ENCODE results near the gene MYH9.
A peak's percentile ranks its signal among the peaks of the same experiment; 100 is the strongest.

MYH9 gene

DNA sequence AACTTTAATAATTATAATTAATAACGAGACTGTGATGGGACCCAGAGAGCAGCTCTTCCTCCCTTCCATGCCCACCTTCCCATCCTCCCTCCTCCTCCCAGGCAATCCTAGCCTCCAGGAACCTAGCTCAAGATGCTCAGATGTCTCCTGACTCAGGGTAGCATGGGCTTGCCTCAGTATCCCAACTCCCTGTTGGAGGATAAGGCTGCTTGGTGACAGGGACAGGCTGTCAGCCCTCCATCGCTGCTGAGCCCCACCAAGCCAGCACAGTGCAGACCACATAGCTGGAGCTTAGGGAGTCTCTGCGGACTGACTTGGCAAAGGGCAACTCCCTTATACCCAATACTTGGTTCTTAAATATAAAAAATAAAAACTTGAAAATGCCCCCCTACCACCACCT lies 11.5 kb downstream of the MYH9 start (continued):
- TF ChIP-seq, protein P1, sequence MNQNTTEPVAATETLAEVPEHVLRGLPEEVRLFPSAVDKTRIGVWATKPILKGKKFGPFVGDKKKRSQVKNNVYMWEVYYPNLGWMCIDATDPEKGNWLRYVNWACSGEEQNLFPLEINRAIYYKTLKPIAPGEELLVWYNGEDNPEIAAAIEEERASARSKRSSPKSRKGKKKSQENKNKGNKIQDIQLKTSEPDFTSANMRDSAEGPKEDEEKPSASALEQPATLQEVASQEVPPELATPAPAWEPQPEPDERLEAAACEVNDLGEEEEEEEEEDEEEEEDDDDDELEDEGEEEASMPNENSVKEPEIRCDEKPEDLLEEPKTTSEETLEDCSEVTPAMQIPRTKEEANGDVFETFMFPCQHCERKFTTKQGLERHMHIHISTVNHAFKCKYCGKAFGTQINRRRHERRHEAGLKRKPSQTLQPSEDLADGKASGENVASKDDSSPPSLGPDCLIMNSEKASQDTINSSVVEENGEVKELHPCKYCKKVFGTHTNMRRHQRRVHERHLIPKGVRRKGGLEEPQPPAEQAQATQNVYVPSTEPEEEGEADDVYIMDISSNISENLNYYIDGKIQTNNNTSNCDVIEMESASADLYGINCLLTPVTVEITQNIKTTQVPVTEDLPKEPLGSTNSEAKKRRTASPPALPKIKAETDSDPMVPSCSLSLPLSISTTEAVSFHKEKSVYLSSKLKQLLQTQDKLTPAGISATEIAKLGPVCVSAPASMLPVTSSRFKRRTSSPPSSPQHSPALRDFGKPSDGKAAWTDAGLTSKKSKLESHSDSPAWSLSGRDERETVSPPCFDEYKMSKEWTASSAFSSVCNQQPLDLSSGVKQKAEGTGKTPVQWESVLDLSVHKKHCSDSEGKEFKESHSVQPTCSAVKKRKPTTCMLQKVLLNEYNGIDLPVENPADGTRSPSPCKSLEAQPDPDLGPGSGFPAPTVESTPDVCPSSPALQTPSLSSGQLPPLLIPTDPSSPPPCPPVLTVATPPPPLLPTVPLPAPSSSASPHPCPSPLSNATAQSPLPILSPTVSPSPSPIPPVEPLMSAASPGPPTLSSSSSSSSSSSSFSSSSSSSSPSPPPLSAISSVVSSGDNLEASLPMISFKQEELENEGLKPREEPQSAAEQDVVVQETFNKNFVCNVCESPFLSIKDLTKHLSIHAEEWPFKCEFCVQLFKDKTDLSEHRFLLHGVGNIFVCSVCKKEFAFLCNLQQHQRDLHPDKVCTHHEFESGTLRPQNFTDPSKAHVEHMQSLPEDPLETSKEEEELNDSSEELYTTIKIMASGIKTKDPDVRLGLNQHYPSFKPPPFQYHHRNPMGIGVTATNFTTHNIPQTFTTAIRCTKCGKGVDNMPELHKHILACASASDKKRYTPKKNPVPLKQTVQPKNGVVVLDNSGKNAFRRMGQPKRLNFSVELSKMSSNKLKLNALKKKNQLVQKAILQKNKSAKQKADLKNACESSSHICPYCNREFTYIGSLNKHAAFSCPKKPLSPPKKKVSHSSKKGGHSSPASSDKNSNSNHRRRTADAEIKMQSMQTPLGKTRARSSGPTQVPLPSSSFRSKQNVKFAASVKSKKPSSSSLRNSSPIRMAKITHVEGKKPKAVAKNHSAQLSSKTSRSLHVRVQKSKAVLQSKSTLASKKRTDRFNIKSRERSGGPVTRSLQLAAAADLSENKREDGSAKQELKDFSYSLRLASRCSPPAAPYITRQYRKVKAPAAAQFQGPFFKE (tag by site-specific recombination; IDR thresholded peaks at IDR 0.05; ENCODE audit: borderline replicate concordance): no peak
- TF ChIP-seq ZEB2 (tag by site-specific recombination; IDR thresholded peaks at IDR 0.05) (no peak), ZNF621 (tag by site-specific recombination; IDR thresholded peaks at IDR 0.05) (no peak), ZNF747 (tag by site-specific recombination; IDR thresholded peaks at IDR 0.05) (no peak), ZNF560 (tag by site-specific recombination; IDR thresholded peaks at IDR 0.05; ENCODE audit: borderline replicate concordance) (no peak), ZSCAN23 (tag by site-specific recombination; IDR thresholded peaks at IDR 0.05) (no peak), ZFP37 (tag by site-specific recombination; IDR thresholded peaks at IDR 0.05) (no peak), ZNF138 (tag by site-specific recombination; IDR thresholded peaks at IDR 0.05; ENCODE audit: borderline replicate concordance) (no peak), ZNF571 (tag by site-specific recombination; IDR thresholded peaks at IDR 0.05) (no peak)
- TF ChIP-seq, protein P2, sequence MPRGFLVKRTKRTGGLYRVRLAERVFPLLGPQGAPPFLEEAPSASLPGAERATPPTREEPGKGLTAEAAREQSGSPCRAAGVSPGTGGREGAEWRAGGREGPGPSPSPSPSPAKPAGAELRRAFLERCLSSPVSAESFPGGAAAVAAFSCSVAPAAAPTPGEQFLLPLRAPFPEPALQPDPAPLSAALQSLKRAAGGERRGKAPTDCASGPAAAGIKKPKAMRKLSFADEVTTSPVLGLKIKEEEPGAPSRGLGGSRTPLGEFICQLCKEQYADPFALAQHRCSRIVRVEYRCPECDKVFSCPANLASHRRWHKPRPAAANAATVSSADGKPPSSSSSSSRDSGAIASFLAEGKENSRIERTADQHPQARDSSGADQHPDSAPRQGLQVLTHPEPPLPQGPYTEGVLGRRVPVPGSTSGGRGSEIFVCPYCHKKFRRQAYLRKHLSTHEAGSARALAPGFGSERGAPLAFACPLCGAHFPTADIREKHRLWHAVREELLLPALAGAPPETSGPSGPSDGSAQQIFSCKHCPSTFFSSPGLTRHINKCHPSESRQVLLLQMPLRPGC (tag by site-specific recombination; IDR thresholded peaks at IDR 0.05): no peak
- TF ChIP-seq, protein P3, sequence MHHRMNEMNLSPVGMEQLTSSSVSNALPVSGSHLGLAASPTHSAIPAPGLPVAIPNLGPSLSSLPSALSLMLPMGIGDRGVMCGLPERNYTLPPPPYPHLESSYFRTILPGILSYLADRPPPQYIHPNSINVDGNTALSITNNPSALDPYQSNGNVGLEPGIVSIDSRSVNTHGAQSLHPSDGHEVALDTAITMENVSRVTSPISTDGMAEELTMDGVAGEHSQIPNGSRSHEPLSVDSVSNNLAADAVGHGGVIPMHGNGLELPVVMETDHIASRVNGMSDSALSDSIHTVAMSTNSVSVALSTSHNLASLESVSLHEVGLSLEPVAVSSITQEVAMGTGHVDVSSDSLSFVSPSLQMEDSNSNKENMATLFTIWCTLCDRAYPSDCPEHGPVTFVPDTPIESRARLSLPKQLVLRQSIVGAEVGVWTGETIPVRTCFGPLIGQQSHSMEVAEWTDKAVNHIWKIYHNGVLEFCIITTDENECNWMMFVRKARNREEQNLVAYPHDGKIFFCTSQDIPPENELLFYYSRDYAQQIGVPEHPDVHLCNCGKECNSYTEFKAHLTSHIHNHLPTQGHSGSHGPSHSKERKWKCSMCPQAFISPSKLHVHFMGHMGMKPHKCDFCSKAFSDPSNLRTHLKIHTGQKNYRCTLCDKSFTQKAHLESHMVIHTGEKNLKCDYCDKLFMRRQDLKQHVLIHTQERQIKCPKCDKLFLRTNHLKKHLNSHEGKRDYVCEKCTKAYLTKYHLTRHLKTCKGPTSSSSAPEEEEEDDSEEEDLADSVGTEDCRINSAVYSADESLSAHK (tag by site-specific recombination; IDR thresholded peaks at IDR 0.05): no peak

DNA sequence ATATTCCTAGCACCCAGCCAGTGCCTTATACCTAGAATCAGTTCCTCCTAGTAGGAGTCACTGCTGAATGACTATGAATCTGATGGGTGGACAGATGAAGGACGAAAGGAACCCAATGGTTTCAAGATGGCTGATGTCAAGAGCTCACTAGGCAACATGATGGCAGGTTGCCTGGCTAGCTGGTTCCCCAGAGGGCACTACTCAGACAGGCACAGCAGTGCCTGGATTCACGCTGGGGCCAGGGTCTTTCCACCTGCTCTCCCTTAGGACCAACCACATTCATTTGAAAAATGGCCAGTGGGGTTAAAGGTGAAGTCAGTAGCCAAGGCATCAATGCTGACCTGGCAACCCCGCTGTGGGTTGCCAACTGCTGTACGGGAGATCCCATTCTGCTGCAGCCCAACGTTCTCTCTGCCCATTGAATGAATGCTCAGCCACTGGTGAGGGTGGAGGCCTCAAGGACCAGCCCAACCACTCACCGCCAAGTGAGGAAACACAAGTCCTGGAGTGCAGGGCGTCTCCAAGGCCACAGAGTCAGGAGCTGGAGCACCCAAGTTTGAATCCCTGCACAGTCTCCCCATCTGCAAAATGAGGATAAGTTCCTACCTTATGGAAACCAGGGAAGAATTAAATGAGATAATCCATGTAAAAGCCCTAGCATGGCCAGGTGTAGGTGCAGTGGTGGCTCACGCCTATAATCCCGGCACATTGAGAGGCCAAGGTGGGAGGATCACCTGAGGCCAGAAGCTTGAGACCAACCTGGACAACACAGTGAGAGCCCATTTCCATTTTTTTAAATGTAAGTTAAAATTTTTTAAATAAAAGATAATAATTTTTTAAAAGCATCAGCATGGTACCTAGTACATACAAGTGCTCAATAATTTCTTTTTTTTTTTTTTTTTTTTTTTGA lies 12.4 kb downstream of the MYH9 start:
- Histone ChIP-seq H3K9me3 (ENCODE audit: control insufficient read depth, insufficient read depth, low read depth, low read length) (no peaks in the 10 kb centered on the region), H3K27ac (ENCODE audit: extremely low read depth, low read depth, low read length) (no peak overlapping the region), H3K36me3 (ENCODE audit: control insufficient read depth in 2 of 2, insufficient read depth in 1 of 2, low read length in 2 of 2) (peaks cover 8 to 10% of the 10 kb centered on the region in 2 experiments; a peak in 2 of 3 replicates), H3K4me3 (ENCODE audit: low read depth, low read length) (no peak overlapping the region), H3K4me1 (ENCODE audit: control insufficient read depth, insufficient read depth, low read length) (peaks cover 13% of the 10 kb centered on the region)
- ChIA-PET POLR2A (interaction anchor here (1.3 to 6.0 kb wide), 3 partner anchors 10 to 95 kb away, joined by 3 to 33 read pairs (median 4); partner anchors contain the start of gene MYH9), CTCF (interaction anchor here (0.6 to 2.5 kb wide), 2 partner anchors 95 to 98 kb away, joined by 3 to 7 read pairs; no protein-coding TSS in a partner anchor)
- TF ChIP-seq ZFP69B (tag by site-specific recombination; IDR thresholded peaks at IDR 0.05): no peak
- TF ChIP-seq HOXA7 (CRISPR knock-in tag; IDR thresholded peaks at IDR 0.05; ENCODE audit: borderline replicate concordance): no peak
- no peak for TF ChIP-seq ZBTB48 (tag by site-specific recombination; IDR thresholded peaks at IDR 0.05)
- TF ChIP-seq, protein P4, sequence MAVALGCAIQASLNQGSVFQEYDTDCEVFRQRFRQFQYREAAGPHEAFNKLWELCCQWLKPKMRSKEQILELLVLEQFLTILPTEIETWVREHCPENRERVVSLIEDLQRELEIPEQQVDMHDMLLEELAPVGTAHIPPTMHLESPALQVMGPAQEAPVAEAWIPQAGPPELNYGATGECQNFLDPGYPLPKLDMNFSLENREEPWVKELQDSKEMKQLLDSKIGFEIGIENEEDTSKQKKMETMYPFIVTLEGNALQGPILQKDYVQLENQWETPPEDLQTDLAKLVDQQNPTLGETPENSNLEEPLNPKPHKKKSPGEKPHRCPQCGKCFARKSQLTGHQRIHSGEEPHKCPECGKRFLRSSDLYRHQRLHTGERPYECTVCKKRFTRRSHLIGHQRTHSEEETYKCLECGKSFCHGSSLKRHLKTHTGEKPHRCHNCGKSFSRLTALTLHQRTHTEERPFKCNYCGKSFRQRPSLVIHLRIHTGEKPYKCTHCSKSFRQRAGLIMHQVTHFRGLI (tag by site-specific recombination; IDR thresholded peaks at IDR 0.05): peak; percentile 97
- peak; percentile 81 for TF ChIP-seq ZNF664 (tag by site-specific recombination; IDR thresholded peaks at IDR 0.05)
- TF ChIP-seq BCL11B (tag by site-specific recombination; IDR thresholded peaks at IDR 0.05; ENCODE audit: low read depth): no peak
- no peak for TF ChIP-seq ZFP41 (tag by site-specific recombination; IDR thresholded peaks at IDR 0.05; ENCODE audit: borderline replicate concordance)
- TF ChIP-seq ZIC2 (tag by site-specific recombination; IDR thresholded peaks at IDR 0.05): 0 out of 2 replicates have a peak, but pooled peaks have one; percentile 9
- TF ChIP-seq, protein P5, sequence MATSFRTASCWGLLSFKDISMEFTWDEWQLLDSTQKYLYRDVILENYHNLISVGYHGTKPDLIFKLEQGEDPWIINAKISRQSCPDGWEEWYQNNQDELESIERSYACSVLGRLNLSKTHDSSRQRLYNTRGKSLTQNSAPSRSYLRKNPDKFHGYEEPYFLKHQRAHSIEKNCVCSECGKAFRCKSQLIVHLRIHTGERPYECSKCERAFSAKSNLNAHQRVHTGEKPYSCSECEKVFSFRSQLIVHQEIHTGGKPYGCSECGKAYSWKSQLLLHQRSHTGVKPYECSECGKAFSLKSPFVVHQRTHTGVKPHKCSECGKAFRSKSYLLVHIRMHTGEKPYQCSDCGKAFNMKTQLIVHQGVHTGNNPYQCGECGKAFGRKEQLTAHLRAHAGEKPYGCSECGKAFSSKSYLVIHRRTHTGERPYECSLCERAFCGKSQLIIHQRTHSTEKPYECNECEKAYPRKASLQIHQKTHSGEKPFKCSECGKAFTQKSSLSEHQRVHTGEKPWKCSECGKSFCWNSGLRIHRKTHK (tag by site-specific recombination; IDR thresholded peaks at IDR 0.05): no peak

Data from HEK293 (cell line).